Lung (tissue), 12 donors: ENCODE measurements around the gene ZNF550. TPM values are rescaled to one million over a fixed set of nuclear protein-coding genes. Genes with fewer than 3 reads are reported as not detected.

Source experiments
- ATAC-seq: fragments of 200-7000 bp; cut with Tn5 transposase; one replicate; pipeline ENCODE4 v1.9.1; 2020; ENCODE audit warnings: moderate number of reproducible peaks; ENCODE audit not compliant: insufficient read depth, low FRiP score
- DNase-seq, 3 donors: peaks; one replicate each; pipeline ENCODE4 v3.0.0-alpha.2; 2013 to 2017
- H3K27ac ChIP-seq, 2 donors: one replicate each; pipeline ENCODE4 v1.5.1; 2013; ENCODE audit warnings: mild to moderate bottlenecking in 2 of 2, moderate library complexity in 2 of 2, control low read depth in 1 of 2, inconsistent platforms in 1 of 2, low read depth in 1 of 2, low read length in 1 of 2
- H3K27me3 ChIP-seq, 3 donors: one replicate each; pipeline ENCODE4 v1.5.1; 2013; ENCODE audit warnings: low read length in 2 of 3; ENCODE audit not compliant: control insufficient read depth in 3 of 3, insufficient read depth in 3 of 3
- H3K36me3 ChIP-seq, 4 donors: one replicate each; pipeline ENCODE4 v1.5.1; 2013; ENCODE audit warnings: low read length in 4 of 4, mild to moderate bottlenecking in 1 of 4, moderate library complexity in 1 of 4; ENCODE audit not compliant: control insufficient read depth in 4 of 4, insufficient read depth in 4 of 4
- H3K4me1 ChIP-seq, 5 donors: one replicate each; pipeline ENCODE4 v1.5.1; 2013; ENCODE audit warnings: low read length in 5 of 5, mild to moderate bottlenecking in 2 of 5, moderate library complexity in 1 of 5; ENCODE audit not compliant: control insufficient read depth in 5 of 5, insufficient read depth in 5 of 5
- H3K4me3 ChIP-seq: one replicate; pipeline ENCODE4 v1.5.1; 2013; ENCODE audit warnings: mild to moderate bottlenecking, control low read depth, moderate library complexity
- H3K9ac ChIP-seq, 2 donors: one replicate each; pipeline ENCODE4 v1.5.1; 2013; ENCODE audit warnings: low read length in 2 of 2, control low read depth in 1 of 2; ENCODE audit not compliant: insufficient read depth in 1 of 2
- H3K9me3 ChIP-seq, 4 donors: one replicate each; pipeline ENCODE4 v1.5.1; 2013; ENCODE audit warnings: low read length in 3 of 4, mild to moderate bottlenecking in 1 of 4, moderate library complexity in 1 of 4; ENCODE audit not compliant: control insufficient read depth in 4 of 4, insufficient read depth in 3 of 4
- WGBS, 2 donors: extraction: QIAGEN DNeasy Blood & Tissue Kit; methylation state at CpG; one replicate each; pipeline ENCODE4 v1.1.7; 2013; 5-methylcytosine and 5-hydroxymethylcytosine counted together
- polyA plus RNA-seq, 2 donors: library from polyadenylated mRNA; stranded (reverse); fragments of 200-250 nt; gene quantifications; one replicate each; pipeline ENCODE4 v1.2.1, GENCODE V29; 2013
- total RNA-seq, 2 donors: library from RNA; depleted of rRNA in 1 of 2; stranded (reverse); fragments of >200 nt in 1 of 2; gene quantifications; one replicate each; pipeline ENCODE4 v1.2.1, GENCODE V29; 2014 to 2021
- TF ChIP-seq, protein P1 (sequence below): IDR thresholded peaks from 2 replicates; pipeline ENCODE4 v1.5.1; 2012; ENCODE audit warnings: mild to moderate bottlenecking; ENCODE audit errors: control extremely low read depth, extremely low read depth
- donor health status: control.
- donor health status: control.
- donor health status: Bipolar disorder and iron deficiency.
- donor health status: healthy.
- donor health status: DM: yes; HTN: yes; CAD: no.

ZNF550 gene
- total and polyA plus RNA-seq, 4 donors = 2.0 to 21.4 (median 5.7) TPM

DNA sequence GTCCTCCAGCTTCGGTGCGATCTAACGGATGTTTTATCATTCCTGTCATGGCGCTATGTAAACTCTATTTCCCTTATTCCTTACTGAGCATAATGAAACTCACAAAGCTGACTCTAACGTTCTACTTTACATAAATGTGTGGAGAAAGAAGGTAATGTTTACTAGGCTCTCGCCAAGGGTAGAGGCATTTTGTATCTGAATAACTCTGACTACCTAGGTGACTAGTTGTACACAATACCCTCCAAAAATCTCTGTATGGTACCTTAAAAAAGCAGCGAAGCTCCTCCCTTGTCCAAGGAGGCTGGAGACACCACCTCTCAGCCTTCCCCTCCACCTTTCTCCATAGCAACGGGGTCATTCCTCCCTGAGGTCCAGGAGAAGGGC lies 39.7 kb upstream of the ZNF550 start:
- WGBS, 2 donors = 58 to 60% methylated on average over 8 of the region's 8 CpGs
- no peak for ATAC-seq
- TF ChIP-seq, protein P1, sequence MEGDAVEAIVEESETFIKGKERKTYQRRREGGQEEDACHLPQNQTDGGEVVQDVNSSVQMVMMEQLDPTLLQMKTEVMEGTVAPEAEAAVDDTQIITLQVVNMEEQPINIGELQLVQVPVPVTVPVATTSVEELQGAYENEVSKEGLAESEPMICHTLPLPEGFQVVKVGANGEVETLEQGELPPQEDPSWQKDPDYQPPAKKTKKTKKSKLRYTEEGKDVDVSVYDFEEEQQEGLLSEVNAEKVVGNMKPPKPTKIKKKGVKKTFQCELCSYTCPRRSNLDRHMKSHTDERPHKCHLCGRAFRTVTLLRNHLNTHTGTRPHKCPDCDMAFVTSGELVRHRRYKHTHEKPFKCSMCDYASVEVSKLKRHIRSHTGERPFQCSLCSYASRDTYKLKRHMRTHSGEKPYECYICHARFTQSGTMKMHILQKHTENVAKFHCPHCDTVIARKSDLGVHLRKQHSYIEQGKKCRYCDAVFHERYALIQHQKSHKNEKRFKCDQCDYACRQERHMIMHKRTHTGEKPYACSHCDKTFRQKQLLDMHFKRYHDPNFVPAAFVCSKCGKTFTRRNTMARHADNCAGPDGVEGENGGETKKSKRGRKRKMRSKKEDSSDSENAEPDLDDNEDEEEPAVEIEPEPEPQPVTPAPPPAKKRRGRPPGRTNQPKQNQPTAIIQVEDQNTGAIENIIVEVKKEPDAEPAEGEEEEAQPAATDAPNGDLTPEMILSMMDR = no peak
- H3K9ac ChIP-seq = peak overlapping the region in 1 of 2 donors; percentile 5
- H3K36me3 ChIP-seq = peaks cover 2 to 28% (median 7%) of the 10 kb centered on the region in 4 donors
- DNase-seq = no peak
- no peaks in the 10 kb centered on the region for H3K27me3 ChIP-seq
- H3K4me3 ChIP-seq = peak overlapping the region; percentile 80
- H3K4me1 ChIP-seq = peaks cover 0 to 9% (median 7%) of the 10 kb centered on the region in 5 donors
- peaks cover 0 to 14% (median 7%) of the 10 kb centered on the region in 4 donors for H3K9me3 ChIP-seq
- peak overlapping the region in 1 of 2 donors; percentile 82 for H3K27ac ChIP-seq

DNA sequence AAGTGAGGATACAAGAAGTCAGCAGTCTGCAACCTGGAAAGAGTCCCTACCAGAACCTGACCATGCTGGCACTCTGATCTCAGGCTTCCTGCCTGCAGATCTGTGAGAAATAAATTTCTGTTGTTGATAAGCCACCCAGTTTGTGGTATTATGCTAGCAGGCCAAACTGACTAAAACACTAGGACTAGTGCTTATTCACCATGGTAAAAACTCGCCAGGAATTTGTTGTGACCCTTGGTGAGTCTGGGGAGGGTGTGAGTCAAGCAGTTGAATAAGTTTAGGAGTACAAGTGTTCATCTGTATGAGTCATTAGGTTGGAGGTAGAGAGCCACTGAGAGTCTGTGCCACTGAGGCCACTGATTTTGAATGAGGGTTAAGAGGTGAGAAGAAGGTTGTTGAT lies 27.9 kb upstream of the ZNF550 start:
- TF ChIP-seq, protein P1 = no peak
- DNase-seq (no peak), ATAC-seq (no peak)
- peaks cover 0 to 14% (median 10%) of the 10 kb centered on the region in 5 donors for H3K4me1 ChIP-seq
- no peaks in the 10 kb centered on the region for H3K27me3 ChIP-seq
- no peak overlapping the region for H3K4me3 ChIP-seq
- WGBS, 2 donors = 96 to 97% methylated on average over 1 of the region's 1 CpG
- H3K27ac ChIP-seq = peak overlapping the region in 1 of 2 donors; percentile 42
- H3K36me3 ChIP-seq = peaks cover 25 to 66% (median 37%) of the 10 kb centered on the region in 4 donors
- H3K9ac ChIP-seq = no peak overlapping the region
- H3K9me3 ChIP-seq = peaks cover 4 to 75% (median 53%) of the 10 kb centered on the region in 4 donors

DNA sequence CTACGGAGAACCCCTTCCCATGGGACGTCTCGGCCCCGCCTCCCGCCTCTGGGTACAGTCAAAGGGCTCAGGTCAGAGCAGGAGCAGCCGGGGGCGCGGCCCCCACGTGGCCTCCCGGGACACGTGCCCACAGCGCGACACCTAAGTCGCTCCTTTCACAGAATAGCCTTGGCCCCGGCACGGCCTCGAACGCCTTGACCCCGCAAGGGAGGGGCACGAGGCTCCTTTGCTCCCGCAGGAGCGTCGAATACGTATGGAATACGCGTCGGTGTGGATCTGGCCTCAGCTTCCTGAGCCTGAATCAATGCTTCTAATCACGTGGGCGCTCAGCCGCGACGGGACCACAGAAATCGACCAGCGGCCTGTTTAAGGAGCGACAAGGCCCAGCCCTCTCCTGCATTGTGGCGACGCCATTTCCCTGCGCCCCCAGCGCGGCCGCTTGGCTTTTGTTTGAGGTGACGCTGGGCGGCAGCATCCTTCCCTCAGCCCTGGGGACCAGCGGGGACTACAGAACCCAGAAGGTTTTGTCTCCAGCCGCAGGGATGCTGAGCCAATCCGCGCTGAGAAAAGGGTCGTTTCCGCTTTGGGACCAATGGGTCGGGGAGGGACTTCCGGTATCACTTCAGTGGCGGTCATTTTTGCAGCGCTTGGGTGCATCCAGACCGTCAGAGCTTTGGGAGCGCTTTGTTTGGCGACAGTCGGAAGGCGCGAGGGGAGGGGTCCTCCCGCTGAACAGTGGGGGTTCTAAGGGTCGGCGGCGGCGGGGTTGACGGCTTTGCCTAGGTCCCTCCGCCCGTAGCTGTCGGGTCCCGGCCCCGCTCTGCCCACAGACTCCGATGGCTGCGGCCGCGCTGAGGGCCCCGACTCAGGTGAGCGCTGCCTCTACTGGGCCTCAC lies 24.1 kb upstream of the ZNF550 start, which contains the start of gene ZIK1:
TSS of gene ZIK1 (plus strand) at position 625 of the 896 bp plus-strand sequence. CDS start at position 837, 212 bp downstream.
- DNase-seq (peak; percentile 97 to 99 (median 98)), ATAC-seq (peak; percentile 92)
- peak within 1 kb of the TSS in 1 of 2 donors; percentile 33 for H3K9ac ChIP-seq
- peaks cover 0 to 14% (median 10%) of the 10 kb centered on the region in 5 donors for H3K4me1 ChIP-seq
- TF ChIP-seq, protein P1 = no peak
- H3K36me3 ChIP-seq = peaks cover 6 to 34% (median 12%) of the 10 kb centered on the region in 4 donors
- H3K27ac ChIP-seq = peak within 1 kb of the TSS; percentile 6 to 51
- WGBS, 2 donors = 2 to 3% methylated on average over 75 to 76 of the region's 76 CpGs
- H3K27me3 ChIP-seq = no peaks in the 10 kb centered on the region
- peaks cover 0 to 50% (median 20%) of the 10 kb centered on the region in 4 donors for H3K9me3 ChIP-seq
- peak within 1 kb of the TSS; percentile 62 for H3K4me3 ChIP-seq
